ENCODE measurements around the gene ITFG1.

DNA sequence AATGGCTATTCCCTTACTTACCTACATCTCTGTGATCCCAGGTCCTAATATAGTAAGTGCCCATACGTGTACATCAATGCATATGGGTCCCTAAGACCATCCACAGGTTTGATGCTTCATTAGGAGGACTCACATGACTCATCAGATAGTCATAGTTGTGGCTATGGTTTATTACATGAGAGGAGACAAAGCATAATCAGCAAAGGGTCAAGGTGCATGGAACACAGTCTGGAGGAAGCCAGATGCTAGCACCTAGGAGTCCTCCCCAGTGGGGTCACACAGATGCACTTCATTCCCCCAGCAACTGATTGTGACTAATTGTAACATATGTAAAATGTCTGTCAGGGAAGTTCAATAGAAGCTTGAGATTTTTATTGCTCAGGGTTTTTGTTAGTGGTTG lies 43.1 kb upstream of the ITFG1 start:
- TF ChIP-seq CTCF (IDR thresholded peaks at IDR 0.05) (no peak), POLR2A (IDR thresholded peaks at IDR 0.05) (no peak)
